HCT116 (cell line): ENCODE measurements around the gene UBQLN1. TPM values are rescaled to one million over a fixed set of nuclear protein-coding genes. Genes with fewer than 3 reads are reported as not detected.

Experiments
- ATAC-seq: fragments of 200-7000 bp; cut with Tn5 transposase; 2 replicates; pipeline ENCODE4 v1.9.1; 2020; ENCODE audit warnings: mild to moderate bottlenecking, moderate library complexity
- BruUV-seq: library from RNA; stranded (reverse); fragments of 400-500 nt; replicated peaks from 2 replicates; lab custom pipeline; 2021; lab: Mats Ljungman, UMichigan
- CTCF ChIA-PET: fragments of 300-600 bp; sonication (Branson Sonifier 250); formaldehyde crosslinking; loops from one replicate; lab custom pipeline; 2021; ENCODE audit warnings: antibody characterized with exemption; lab: Charles Lee
- POLR2A ChIA-PET: fragments of 300-600, 350-600 bp; sonication (Branson Sonifier 250); formaldehyde crosslinking; loops from one replicate; lab custom pipeline; 2021; ENCODE audit warnings: antibody characterized with exemption; lab: Charles Lee
- RAD21 ChIA-PET, 2 experiments: fragments of 300-600 bp; sonication (Branson Sonifier 250); formaldehyde crosslinking; loops; one replicate each; lab custom pipeline; 2023; ENCODE audit warnings: low total read pairs in 2 of 2; ENCODE audit not compliant: uncharacterized antibody in 2 of 2, unreplicated experiment in 2 of 2, low non-redundant PET in 1 of 2; lab: Charles Lee
- DNase-seq: peaks from one replicate; pipeline ENCODE4 v3.0.0-alpha.2; 2010; ENCODE audit warnings: low read depth, low spot score
- H2AFZ ChIP-seq: fragments of 200-600 bp; shearing (Covaris generic), sonication (generic); 2 replicates; pipeline ENCODE4 v1.6.1; 2017; ENCODE audit warnings: low read depth, mixed run types, mixed read lengths, antibody characterized with exemption, low read length; ENCODE audit not compliant: poor library complexity, severe bottlenecking
- H3K27ac ChIP-seq: 2 replicates; pipeline ENCODE4 v1.5.1; 2012; ENCODE audit warnings: low read depth, low read length
- H3K27me3 ChIP-seq: fragments of 200-600 bp; sonication (generic); 2 replicates; pipeline ENCODE4 v1.6.1; 2016; ENCODE audit warnings: mixed run types, low read length, mixed read lengths; ENCODE audit not compliant: insufficient read depth
- H3K36me3 ChIP-seq, 2 experiments: fragments of 200-500 bp in 1 of 2; fragments of 200-600 bp in 1 of 2; sonication (Bioruptor generic) in 1 of 2; sonication (generic) in 1 of 2; 2 replicates each; pipeline versions ENCODE4 v1.5.1 to v1.6.1; 2014 to 2016; ENCODE audit warnings: low read length in 2 of 2, inconsistent platforms in 1 of 2, mixed read lengths in 1 of 2, mixed run types in 1 of 2; ENCODE audit not compliant: insufficient read depth in 2 of 2, control insufficient read depth in 1 of 2
- H3K4me1 ChIP-seq, 2 experiments: fragments of 200-600 bp in 1 of 2; sonication (generic) in 1 of 2; 2 replicates each; pipeline versions ENCODE4 v1.5.1 to v1.6.1; 2012 to 2017; ENCODE audit warnings: low read length in 2 of 2, inconsistent platforms in 1 of 2, mild to moderate bottlenecking in 1 of 2, mixed read lengths in 1 of 2, mixed run types in 1 of 2, moderate library complexity in 1 of 2; ENCODE audit not compliant: insufficient read depth in 2 of 2, control insufficient read depth in 1 of 2
- H3K4me2 ChIP-seq: fragments of 200-600 bp; sonication (generic); 2 replicates; pipeline ENCODE4 v1.6.1; 2017; ENCODE audit warnings: mixed run types, low read length, mixed read lengths
- H3K4me3 ChIP-seq, 2 experiments: fragments of 200-600 bp in 1 of 2; sonication (generic) in 1 of 2; replicated peaks in 1 of 2; 2 replicates each; pipeline ENCODE4 v1.5.1; 2011 to 2016; ENCODE audit warnings: low read length in 2 of 2, control low read depth in 1 of 2, low read depth in 1 of 2, mild to moderate bottlenecking in 1 of 2, mixed read lengths in 1 of 2, mixed run types in 1 of 2
- H3K79me2 ChIP-seq: fragments of 200-600 bp; sonication (generic); 2 replicates; pipeline ENCODE4 v1.6.1; 2017; ENCODE audit warnings: mild to moderate bottlenecking, mixed run types, low read length, moderate library complexity, mixed read lengths; ENCODE audit not compliant: insufficient read depth
- H3K9ac ChIP-seq: fragments of 200-600 bp; sonication (generic); 2 replicates; pipeline ENCODE4 v1.6.1; 2016; ENCODE audit warnings: low read length, mixed read lengths
- H3K9me2 ChIP-seq: fragments of 200-600 bp; sonication (generic), shearing (Covaris generic); 2 replicates; pipeline ENCODE4 v1.6.1; 2017; ENCODE audit warnings: mixed run types, mild to moderate bottlenecking, moderate library complexity; ENCODE audit not compliant: insufficient read depth
- H3K9me3 ChIP-seq, 2 experiments: fragments of 200-500 bp in 1 of 2; fragments of 200-600 bp in 1 of 2; sonication (Bioruptor generic) in 1 of 2; sonication (generic) in 1 of 2; 2 replicates each; pipeline ENCODE4 v1.6.1; 2014 to 2017; ENCODE audit warnings: low read length in 2 of 2, mixed read lengths in 2 of 2, inconsistent platforms in 1 of 2, low read depth in 1 of 2, mild to moderate bottlenecking in 1 of 2, mixed run types in 1 of 2, moderate library complexity in 1 of 2; ENCODE audit not compliant: control insufficient read depth in 1 of 2, insufficient read depth in 1 of 2
- H4K20me1 ChIP-seq: fragments of 200-600 bp; sonication (generic), shearing (Covaris generic); 2 replicates; pipeline ENCODE4 v1.6.1; 2017; ENCODE audit warnings: mixed run types, mild to moderate bottlenecking, moderate library complexity; ENCODE audit not compliant: insufficient read depth
- CBX3 ChIP-seq: IDR thresholded peaks from 2 replicates; pipeline ENCODE4 v1.6.1; 2012; ENCODE audit warnings: low read depth
- CEBPB ChIP-seq: IDR thresholded peaks from 2 replicates; pipeline ENCODE4 v1.6.1; 2012; ENCODE audit warnings: low read depth
- EZH2phosphoT487 ChIP-seq: fragments of 200-600 bp; IDR thresholded peaks from 2 replicates; pipeline ENCODE4 v1.6.1; 2018; ENCODE audit warnings: antibody characterized with exemption, borderline replicate concordance
- FOSL1 ChIP-seq: IDR thresholded peaks from 2 replicates; pipeline ENCODE4 v1.6.1; 2012; ENCODE audit warnings: low read depth
- JUND ChIP-seq: IDR thresholded peaks from 2 replicates; pipeline ENCODE4 v1.6.1; 2012
- POLR2A ChIP-seq: IDR thresholded peaks from 2 replicates; pipeline ENCODE4 v1.7.0; 2011; ENCODE audit warnings: borderline replicate concordance; ENCODE audit not compliant: insufficient read depth, insufficient read length; ENCODE audit errors: extremely low read depth
- RAD21 ChIP-seq: IDR thresholded peaks from 2 replicates; pipeline ENCODE4 v1.6.1; 2012; ENCODE audit warnings: low read depth, mild to moderate bottlenecking
- SP1 ChIP-seq: IDR thresholded peaks from 2 replicates; pipeline ENCODE4 v1.6.1; 2012; ENCODE audit warnings: low read depth
- SRF ChIP-seq: IDR thresholded peaks from 2 replicates; pipeline ENCODE4 v1.6.1; 2012; ENCODE audit warnings: low read depth
- TCF7L2 ChIP-seq: IDR thresholded peaks from 2 replicates; pipeline ENCODE4 v1.7.0; 2011; ENCODE audit warnings: borderline replicate concordance, inconsistent platforms; ENCODE audit not compliant: insufficient read depth, insufficient read length; ENCODE audit errors: extremely low read depth
- YY1 ChIP-seq: IDR thresholded peaks from 2 replicates; pipeline ENCODE4 v1.6.1; 2011; ENCODE audit warnings: low read length, low read depth, moderate library complexity, mild to moderate bottlenecking; ENCODE audit not compliant: insufficient replicate concordance; ENCODE audit errors: extremely low read depth
- ZFX ChIP-seq: fragments of 450-650 bp; IDR thresholded peaks from 2 replicates; pipeline ENCODE4 v1.6.1; 2017
- ZNF274 ChIP-seq: fragments of 200-500 bp; sonication (Bioruptor generic); IDR thresholded peaks from 2 replicates; pipeline ENCODE4 v1.6.1; 2014; ENCODE audit warnings: mild to moderate bottlenecking, low read depth, low read length, inconsistent platforms
- intact Hi-C: fragments of 100-400 bp; cut with micrococcal nuclease; formaldehyde crosslinking; loops from 2 replicates; pipeline ENCODE4 v1.10.0; 2022
- total RNA-seq: library from RNA; stranded (reverse); gene quantifications from one replicate; pipeline ENCODE4 v1.2.1, GENCODE V29; 2021; ENCODE audit not compliant: unreplicated experiment
- TF ChIP-seq, protein P1 (sequence below), 3 experiments: fragments of 200-600 bp in 1 of 3; sonication (generic) in 1 of 3; IDR thresholded peaks in 2 of 3; conservative IDR thresholded peaks in 1 of 3; 2 replicates each; pipeline ENCODE4 v1.5.1; 2012 to 2017; ENCODE audit warnings: low read depth in 2 of 3, low read length in 2 of 3, antibody characterized with exemption in 1 of 3, borderline replicate concordance in 1 of 3, control low read depth in 1 of 3, mild to moderate bottlenecking in 1 of 3, mixed read lengths in 1 of 3, mixed run types in 1 of 3, moderate library complexity in 1 of 3; ENCODE audit not compliant: insufficient read depth in 1 of 3
- TF ChIP-seq, protein P2 (sequence below): IDR thresholded peaks from 2 replicates; pipeline ENCODE4 v1.6.1; 2012; ENCODE audit warnings: low read depth
- TF ChIP-seq, protein P3 (sequence below): IDR thresholded peaks from 2 replicates; pipeline ENCODE4 v1.6.1; 2011; ENCODE audit warnings: mild to moderate bottlenecking, low read length, moderate library complexity; ENCODE audit not compliant: insufficient replicate concordance; ENCODE audit errors: extremely low read depth
- TF ChIP-seq, protein P4 (sequence below): IDR thresholded peaks from 2 replicates; pipeline ENCODE4 v1.6.1; 2012

UBQLN1 gene
- total RNA-seq, 1 experiment from 2014 or later, result 128 TPM

DNA sequence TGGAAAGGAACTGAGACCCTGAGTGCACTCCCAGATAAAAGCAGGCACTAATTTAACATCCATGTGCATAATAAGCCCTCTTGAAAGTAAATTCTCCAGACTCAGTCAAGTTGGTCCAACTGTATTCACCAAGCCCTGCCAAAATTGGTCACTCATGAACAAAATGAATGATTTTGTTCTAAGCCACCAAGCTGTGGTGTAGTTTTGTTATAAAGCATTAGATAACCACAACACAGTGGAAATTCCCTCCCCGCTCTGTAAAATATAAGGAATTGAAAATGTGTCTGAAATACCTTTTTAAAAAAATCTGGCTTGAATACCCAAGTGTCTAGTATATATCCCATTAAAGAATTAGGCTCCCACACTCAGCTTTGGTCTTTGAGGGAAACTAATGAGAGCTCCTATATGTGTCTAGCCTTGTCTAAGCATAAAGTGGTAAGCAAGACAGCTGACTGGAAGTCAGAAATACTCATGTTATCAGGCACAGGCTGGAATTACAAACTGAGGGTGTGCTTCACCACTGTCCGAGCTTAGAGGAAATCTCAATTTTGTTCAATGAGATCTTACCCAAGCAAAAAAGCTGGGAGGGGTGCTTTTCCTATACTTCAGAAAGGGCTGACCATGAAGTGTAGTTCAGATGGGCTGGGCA is 51.6 kb downstream of the UBQLN1 start:
- intact Hi-C loops, result no loop called here
- Histone ChIP-seq H3K4me2 (no peak overlapping the region), H4K20me1 (0 out of 2 replicates have a peak, but pooled peaks cover 4% of the 10 kb centered on the region), H3K79me2 (peaks cover 25% of the 10 kb centered on the region; the same call in 1 of the 2 replicates), H3K9me3 (no peaks in the 10 kb centered on the region), H3K27ac (no peak overlapping the region), H3K9me2 (no peaks in the 10 kb centered on the region), H3K4me3 (no peak overlapping the region), H2AFZ (no peak overlapping the region), H3K36me3 (peaks cover 34 to 60% of the 10 kb centered on the region in 2 experiments), H3K4me1 (no peaks in the 10 kb centered on the region), H3K9ac (no peak overlapping the region)
- CTCF ChIA-PET, result no interaction called here
- POLR2A ChIA-PET, result no interaction called here
- ATAC-seq (no peak), DNase-seq (no peak)
- BruUV-seq, result no TSS peak
- RAD21 ChIA-PET, result no interaction called here
- TF ChIP-seq CEBPB, result no peak
- no peak for TF ChIP-seq JUND
- TF ChIP-seq TCF7L2, result no peak
- TF ChIP-seq, protein P1, sequence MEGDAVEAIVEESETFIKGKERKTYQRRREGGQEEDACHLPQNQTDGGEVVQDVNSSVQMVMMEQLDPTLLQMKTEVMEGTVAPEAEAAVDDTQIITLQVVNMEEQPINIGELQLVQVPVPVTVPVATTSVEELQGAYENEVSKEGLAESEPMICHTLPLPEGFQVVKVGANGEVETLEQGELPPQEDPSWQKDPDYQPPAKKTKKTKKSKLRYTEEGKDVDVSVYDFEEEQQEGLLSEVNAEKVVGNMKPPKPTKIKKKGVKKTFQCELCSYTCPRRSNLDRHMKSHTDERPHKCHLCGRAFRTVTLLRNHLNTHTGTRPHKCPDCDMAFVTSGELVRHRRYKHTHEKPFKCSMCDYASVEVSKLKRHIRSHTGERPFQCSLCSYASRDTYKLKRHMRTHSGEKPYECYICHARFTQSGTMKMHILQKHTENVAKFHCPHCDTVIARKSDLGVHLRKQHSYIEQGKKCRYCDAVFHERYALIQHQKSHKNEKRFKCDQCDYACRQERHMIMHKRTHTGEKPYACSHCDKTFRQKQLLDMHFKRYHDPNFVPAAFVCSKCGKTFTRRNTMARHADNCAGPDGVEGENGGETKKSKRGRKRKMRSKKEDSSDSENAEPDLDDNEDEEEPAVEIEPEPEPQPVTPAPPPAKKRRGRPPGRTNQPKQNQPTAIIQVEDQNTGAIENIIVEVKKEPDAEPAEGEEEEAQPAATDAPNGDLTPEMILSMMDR (IDR thresholded peaks at IDR 0.05 in 2 of 3, conservative IDR thresholded peaks at IDR 0.05 in 1 of 3; ENCODE audit: borderline replicate concordance in 1 of 3, insufficient read depth in 1 of 3, low read depth in 2 of 3, low read length in 2 of 3), result no peak
- no peak for TF ChIP-seq FOSL1
- no peak for TF ChIP-seq POLR2A
- TF ChIP-seq, protein P2, sequence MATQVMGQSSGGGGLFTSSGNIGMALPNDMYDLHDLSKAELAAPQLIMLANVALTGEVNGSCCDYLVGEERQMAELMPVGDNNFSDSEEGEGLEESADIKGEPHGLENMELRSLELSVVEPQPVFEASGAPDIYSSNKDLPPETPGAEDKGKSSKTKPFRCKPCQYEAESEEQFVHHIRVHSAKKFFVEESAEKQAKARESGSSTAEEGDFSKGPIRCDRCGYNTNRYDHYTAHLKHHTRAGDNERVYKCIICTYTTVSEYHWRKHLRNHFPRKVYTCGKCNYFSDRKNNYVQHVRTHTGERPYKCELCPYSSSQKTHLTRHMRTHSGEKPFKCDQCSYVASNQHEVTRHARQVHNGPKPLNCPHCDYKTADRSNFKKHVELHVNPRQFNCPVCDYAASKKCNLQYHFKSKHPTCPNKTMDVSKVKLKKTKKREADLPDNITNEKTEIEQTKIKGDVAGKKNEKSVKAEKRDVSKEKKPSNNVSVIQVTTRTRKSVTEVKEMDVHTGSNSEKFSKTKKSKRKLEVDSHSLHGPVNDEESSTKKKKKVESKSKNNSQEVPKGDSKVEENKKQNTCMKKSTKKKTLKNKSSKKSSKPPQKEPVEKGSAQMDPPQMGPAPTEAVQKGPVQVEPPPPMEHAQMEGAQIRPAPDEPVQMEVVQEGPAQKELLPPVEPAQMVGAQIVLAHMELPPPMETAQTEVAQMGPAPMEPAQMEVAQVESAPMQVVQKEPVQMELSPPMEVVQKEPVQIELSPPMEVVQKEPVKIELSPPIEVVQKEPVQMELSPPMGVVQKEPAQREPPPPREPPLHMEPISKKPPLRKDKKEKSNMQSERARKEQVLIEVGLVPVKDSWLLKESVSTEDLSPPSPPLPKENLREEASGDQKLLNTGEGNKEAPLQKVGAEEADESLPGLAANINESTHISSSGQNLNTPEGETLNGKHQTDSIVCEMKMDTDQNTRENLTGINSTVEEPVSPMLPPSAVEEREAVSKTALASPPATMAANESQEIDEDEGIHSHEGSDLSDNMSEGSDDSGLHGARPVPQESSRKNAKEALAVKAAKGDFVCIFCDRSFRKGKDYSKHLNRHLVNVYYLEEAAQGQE, result no peak
- no peak for TF ChIP-seq ZFX
- TF ChIP-seq, protein P3, sequence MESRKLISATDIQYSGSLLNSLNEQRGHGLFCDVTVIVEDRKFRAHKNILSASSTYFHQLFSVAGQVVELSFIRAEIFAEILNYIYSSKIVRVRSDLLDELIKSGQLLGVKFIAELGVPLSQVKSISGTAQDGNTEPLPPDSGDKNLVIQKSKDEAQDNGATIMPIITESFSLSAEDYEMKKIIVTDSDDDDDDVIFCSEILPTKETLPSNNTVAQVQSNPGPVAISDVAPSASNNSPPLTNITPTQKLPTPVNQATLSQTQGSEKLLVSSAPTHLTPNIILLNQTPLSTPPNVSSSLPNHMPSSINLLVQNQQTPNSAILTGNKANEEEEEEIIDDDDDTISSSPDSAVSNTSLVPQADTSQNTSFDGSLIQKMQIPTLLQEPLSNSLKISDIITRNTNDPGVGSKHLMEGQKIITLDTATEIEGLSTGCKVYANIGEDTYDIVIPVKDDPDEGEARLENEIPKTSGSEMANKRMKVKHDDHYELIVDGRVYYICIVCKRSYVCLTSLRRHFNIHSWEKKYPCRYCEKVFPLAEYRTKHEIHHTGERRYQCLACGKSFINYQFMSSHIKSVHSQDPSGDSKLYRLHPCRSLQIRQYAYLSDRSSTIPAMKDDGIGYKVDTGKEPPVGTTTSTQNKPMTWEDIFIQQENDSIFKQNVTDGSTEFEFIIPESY, result no peak
- TF ChIP-seq ZNF274, result no peak
- no peak for TF ChIP-seq CBX3
- no peak for TF ChIP-seq RAD21
- no peak for TF ChIP-seq SP1
- TF ChIP-seq YY1, result no peak
- TF ChIP-seq SRF, result no peak
- no peak for TF ChIP-seq EZH2phosphoT487
- TF ChIP-seq, protein P4, sequence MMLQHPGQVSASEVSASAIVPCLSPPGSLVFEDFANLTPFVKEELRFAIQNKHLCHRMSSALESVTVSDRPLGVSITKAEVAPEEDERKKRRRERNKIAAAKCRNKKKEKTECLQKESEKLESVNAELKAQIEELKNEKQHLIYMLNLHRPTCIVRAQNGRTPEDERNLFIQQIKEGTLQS, result no peak
- TF ChIP-seq, all 23 proteins: peak for 0
- H3K27me3 ChIP-seq, result no peaks in the 10 kb centered on the region
